ENCODE data around the gene ACTL7B.
"Not testable (repeated sequence)": the region's sequence is repeated elsewhere in the genome, so short reads cannot be mapped to it uniquely, and the experiment has no call there.

ACTL7B gene, protein sequence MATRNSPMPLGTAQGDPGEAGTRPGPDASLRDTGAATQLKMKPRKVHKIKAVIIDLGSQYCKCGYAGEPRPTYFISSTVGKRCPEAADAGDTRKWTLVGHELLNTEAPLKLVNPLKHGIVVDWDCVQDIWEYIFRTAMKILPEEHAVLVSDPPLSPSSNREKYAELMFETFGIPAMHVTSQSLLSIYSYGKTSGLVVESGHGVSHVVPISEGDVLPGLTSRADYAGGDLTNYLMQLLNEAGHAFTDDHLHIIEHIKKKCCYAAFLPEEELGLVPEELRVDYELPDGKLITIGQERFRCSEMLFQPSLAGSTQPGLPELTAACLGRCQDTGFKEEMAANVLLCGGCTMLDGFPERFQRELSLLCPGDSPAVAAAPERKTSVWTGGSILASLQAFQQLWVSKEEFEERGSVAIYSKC

DNA sequence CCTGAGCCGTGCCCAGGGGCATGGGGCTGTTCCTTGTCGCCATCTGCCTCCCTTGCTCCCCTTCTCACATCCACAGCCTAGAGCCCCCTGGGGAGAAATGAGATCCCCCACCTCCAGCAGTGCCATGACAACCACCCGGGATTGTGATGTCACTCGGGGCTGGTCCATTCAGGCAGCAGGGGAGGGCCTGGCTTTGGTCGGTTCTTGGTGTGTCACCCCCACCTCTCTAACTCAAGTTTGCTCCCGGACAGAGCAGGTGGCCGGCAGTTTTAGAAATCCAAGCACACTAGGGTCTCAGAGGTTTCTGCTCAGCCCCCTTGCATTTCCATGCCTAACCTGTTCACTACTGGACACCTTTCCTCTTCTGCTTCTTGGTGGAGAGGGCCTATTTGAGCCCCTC lies at the start of gene ACTL7B:
ACTL7B (minus strand) TSS at position 99 of the 400 bp plus-strand sequence; CDS start at position 43, 56 bp downstream.
- DNase-seq (ENCODE audit: low read depth, low spot score) = no peak

GRCh38 chr9:108905494-108905893 lies 49.7 kb upstream of the ACTL7B start:
- no peak for DNase-seq (ENCODE audit: low read depth, low spot score)

- no peak for DNase-seq (ENCODE audit: low read depth, low spot score)
These were observed 48.4 kb upstream of the ACTL7B start for GRCh38 chr9:108904161-108904560.

- no peak for DNase-seq (ENCODE audit: low read depth, low spot score)
These were observed 47.8 kb upstream of the ACTL7B start for GRCh38 chr9:108903420-108904103.

DNA sequence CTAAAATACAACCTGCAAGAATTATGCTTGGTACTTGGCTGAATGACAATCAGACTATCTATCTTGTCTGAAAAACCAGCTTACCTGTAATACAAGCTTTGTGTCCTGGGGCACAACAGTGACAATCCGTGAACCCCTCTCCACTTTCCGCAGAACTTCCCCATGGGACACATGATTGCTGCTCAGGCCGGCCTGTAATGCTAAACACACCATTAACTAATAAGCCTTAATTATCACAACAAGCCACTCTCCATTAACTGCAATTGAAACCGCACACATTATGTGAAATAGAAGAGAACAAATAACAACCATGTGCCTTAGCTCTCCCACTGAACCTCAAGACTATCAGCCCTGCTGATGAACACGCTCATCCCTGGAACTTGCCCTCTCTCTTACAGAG lies 44.4 kb upstream of the ACTL7B start:
- no peak for DNase-seq (ENCODE audit: low read depth, low spot score)

DNA sequence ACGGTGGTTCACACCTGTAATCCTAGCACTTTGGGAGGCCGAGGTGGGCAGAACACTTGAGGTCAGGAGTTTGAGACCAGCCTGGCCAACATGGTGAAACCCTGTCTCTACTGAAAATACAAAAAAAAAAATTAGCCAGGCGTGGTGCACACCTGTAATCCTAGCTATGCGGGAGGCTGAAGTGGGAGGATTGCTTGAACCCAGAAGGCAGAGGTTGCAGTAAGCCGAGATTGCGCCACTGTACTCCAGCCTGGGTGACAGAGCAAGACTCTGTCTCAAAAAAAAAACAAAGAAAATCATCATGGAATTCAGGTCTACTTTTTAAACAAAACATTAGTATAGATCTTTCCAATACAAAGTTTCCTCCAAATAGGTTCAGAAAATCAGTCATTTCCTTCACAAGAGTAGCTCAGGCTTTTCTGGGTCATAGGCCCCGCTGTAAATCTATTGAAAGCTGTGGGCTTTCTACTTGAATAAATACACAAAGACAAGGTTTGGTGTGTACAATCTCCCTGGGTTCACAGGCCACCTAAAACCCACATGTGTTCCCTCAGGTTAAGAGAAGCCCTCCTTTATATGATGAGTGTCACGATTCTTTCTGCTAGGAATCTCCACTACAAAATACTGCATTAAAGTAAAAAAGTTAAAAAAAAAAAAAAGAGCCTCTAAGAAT lies 43.4 kb upstream of the ACTL7B start:
- DNase-seq (ENCODE audit: low read depth, low spot score) = not testable (repeated sequence)

DNA sequence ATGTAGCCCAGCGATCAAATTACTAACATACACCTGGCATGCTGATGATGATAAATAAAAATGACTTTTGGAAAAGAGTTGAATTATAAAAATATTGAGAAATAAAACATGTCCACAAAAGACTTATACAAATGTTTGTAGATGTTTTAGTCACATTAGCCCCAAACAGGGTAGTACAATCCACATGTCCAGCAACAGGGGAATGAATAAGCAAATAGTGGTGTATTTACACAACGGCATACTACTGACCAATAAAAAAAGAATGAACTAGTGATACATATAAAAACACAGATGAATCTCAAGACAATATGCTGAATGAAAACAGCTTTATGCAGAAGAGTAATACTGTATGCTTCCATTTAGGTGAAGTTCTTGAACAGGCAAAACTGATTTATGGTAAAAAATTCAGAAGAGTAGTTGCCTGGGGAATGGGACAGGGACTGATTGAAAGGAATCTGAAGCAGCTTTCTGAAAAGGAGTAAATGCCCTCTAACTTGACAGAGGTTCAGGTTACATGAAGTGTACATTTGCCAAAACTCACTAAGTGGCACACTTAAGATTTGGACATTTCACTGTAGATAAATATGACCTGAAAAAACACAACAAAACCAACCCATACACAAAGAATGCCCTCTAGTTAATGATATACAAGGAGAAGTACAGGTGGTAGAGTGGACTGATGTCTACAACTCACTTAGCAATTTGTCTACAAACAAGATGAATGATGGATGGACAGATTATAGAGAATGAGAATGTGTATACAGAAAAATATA lies 41.7 kb upstream of the ACTL7B start:
- DNase-seq (ENCODE audit: low read depth, low spot score) = no peak

DNA sequence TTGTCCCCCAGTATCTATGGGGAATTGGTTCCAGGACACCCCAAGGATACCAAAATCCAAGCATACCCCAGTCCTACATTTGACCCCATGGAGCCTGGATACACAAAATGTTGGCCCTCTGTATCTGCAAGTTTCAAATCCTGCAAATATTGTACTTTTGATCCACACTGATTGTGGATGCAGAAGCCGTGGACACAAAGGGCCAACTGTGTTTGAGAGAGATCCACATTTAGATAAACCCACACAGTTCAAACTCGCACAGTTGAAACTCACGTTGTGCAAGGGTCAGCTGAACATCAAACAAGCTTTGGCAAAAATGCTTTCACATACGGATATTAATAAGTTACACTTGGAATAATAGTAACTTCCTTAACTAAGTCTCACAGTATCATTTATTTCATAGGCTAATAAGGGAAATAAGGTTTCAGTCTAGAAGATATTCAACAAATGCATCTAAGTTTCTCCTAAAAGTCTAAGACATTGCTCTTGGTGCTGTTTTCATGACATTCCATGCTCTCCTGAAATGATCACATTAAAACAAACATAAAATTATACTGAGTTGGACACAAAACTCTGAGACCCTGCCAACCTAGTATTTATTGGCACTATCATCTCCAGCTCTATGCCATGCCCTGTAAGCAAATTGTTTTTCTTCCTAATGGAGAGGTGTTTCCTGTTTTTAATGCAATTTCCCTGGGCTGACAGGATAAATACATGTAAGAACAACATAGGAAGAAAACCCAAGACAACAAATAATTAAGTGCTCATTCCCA lies 38.6 kb upstream of the ACTL7B start:
- DNase-seq (ENCODE audit: low read depth, low spot score) = no peak

- no peak for DNase-seq (ENCODE audit: low read depth, low spot score)
These were observed 33.9 kb upstream of the ACTL7B start for GRCh38 chr9:108889649-108890067.

- DNase-seq (ENCODE audit: low read depth, low spot score) = not testable (repeated sequence)
These were observed 30.9 kb upstream of the ACTL7B start for GRCh38 chr9:108886594-108887271.

GRCh38 chr9:108885643-108886348 lies 30.0 kb upstream of the ACTL7B start:
- DNase-seq (ENCODE audit: low read depth, low spot score) = no peak

DNA sequence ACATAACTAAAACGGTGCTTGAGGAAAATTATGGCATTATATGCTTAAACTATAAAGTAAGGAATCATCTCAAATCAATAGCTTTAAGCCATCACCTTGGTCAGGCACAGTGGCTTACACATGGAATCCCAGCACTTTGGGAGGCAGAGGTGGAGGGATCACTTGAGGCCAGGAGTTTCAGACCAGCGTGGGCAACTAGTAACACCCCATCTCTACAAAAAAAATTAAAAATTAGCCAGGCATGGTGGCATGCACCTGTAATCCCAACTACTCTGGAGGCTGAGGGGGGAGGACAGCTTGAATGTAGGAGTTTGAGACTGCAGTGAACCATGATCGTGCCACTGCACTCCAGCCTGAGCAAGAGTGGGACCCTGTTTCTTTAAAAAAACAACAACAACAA lies 28.9 kb upstream of the ACTL7B start:
- DNase-seq (ENCODE audit: low read depth, low spot score) = no peak

- DNase-seq (ENCODE audit: low read depth, low spot score) = no peak
These were observed 27.3 kb upstream of the ACTL7B start for GRCh38 chr9:108883085-108883484.

DNA sequence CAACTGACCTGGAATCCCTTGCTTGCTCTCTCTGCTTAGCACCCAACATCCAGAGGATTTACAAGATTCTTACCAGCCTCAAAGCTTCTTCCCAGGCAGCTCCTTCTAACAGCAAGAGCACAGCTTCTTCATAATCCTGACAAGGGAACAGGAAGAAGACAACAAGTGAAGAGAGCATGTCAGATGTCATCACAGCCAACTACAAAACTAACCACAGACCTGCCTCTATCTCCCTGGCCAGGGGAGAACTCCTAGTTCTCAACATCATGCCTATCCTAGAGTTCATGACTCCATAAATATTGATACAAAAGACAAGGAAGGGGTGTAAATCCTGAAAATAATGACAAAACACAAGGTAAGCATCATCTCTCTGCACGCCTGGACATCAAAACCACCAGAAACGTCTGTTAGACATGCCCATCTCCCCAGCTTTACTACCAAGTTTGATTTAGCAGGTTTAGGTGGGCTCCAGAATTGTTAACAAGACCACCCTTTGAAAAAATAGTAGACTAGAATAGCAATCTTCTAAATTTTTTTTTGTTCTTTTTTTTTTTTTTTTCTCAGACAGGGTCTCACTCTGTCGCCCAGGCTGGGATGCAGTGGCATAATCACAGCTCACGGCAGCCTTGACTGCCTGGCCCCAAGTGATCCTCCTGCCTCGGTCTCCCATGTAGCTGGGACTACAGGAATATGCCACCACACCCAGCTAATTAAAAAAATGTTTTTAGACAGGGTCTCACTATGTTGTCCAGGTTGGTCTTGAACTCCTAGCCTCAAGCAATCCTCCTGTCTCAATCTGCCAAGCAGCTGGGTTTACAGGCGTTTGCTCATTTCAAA lies 26.5 kb upstream of the ACTL7B start:
- DNase-seq (ENCODE audit: low read depth, low spot score) = no peak

GRCh38 chr9:108880738-108881316 lies 25.0 kb upstream of the ACTL7B start:
- no peak for DNase-seq (ENCODE audit: low read depth, low spot score)

- DNase-seq (ENCODE audit: low read depth, low spot score) = no peak
These were observed 21.7 kb upstream of the ACTL7B start for GRCh38 chr9:108877524-108877923.

DNA sequence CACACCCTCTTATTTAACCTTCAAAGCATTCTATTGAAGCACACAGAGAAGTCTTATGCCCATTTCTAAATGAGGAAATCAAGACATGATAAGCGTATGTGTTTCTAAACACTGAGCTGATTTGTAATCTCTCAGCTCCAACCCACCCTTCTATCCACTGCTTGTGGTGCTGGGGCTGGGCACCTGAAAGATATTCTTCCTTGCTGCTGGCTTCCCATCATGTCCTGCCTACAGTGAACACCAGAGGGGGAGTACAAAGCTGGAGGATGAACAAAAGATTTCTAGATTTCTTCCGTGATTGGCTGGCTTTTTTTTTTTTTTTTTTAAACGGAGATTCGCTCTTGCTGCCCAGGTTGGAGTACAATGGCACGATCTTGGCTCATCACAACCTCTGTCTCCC lies 20.6 kb upstream of the ACTL7B start:
- DNase-seq (ENCODE audit: low read depth, low spot score) = no peak

DNA sequence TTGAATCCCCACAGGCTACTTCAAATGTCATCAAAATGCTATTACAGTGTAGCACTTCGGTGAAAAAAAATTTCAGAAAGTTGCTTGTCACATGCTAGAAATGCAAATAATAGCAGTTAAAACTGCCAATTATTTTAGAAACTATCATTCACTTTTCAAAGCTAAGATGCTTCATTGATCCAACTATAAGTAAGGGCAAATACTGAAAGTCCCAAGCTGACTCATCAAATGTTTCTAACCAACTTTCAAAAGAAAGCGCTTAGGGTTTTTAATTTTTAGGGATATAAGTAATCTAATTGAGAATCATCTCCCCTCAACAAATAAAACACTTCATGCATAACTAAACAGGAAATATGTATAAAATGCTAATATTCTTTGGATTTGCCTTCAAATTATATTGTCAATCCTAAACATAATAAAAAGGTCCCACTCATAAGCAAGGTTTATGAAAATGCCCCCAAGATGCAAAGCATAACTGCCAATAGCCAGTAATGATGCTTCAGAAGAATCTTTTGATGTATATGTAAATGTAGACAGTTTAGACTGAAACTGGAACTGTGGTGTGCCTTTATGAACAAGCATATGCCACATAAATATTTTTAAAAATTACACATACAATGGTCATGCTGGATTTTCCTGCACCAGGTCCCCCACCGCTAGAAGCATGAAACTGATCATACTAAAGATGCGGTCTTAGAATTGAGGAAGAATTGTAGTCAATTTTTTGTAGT lies 18.4 kb upstream of the ACTL7B start:
- DNase-seq (ENCODE audit: low read depth, low spot score) = no peak

Measured in ELF-1 (cell line).